ENCODE measurements around the gene AIF1.

DNA sequence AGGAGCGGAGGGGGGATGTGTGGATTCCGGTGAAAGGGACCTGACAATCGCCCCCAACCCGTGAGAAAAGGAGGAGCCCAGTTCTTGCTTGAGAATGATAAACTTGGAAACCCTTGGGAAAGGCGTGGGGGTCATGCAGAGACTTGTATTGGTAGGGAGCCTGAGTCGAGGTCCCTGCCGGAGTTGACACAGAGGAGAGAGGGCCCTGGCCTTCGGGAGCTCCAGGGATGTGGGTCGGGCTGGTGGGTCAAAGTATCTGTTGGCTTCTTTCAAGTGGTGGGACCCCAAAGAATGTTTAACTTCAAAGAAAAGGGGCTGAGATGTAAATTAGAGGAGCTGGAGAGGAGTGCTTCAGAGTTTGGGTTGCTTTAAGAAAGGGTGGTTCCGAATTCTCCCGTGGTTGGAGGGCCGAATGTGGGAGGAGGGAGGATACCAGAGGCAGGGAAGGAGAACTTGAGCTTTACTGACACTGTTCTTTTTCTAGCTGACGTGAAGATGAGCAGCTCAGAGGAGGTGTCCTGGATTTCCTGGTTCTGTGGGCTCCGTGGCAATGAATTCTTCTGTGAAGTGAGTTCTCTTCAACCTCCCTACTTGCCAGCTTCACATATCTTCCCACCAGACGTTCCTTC is 51.4 kb downstream of the AIF1 start:
- TF ChIP-seq, protein P1, sequence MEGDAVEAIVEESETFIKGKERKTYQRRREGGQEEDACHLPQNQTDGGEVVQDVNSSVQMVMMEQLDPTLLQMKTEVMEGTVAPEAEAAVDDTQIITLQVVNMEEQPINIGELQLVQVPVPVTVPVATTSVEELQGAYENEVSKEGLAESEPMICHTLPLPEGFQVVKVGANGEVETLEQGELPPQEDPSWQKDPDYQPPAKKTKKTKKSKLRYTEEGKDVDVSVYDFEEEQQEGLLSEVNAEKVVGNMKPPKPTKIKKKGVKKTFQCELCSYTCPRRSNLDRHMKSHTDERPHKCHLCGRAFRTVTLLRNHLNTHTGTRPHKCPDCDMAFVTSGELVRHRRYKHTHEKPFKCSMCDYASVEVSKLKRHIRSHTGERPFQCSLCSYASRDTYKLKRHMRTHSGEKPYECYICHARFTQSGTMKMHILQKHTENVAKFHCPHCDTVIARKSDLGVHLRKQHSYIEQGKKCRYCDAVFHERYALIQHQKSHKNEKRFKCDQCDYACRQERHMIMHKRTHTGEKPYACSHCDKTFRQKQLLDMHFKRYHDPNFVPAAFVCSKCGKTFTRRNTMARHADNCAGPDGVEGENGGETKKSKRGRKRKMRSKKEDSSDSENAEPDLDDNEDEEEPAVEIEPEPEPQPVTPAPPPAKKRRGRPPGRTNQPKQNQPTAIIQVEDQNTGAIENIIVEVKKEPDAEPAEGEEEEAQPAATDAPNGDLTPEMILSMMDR (IDR thresholded peaks at IDR 0.05) = no peak
- no peak for TF ChIP-seq POLR2A (IDR thresholded peaks at IDR 0.05)

All from breast epithelium (tissue), 3 donors.